GM12865 (cell line): ENCODE measurements around the gene DPM1.

Experiments used
- DNase-seq: peaks from one replicate; pipeline ENCODE4 v3.0.0; 2010; ENCODE audit warnings: low read depth
- H3K4me3 ChIP-seq: 2 replicates; pipeline ENCODE4 v1.5.1; 2011; ENCODE audit warnings: mild to moderate bottlenecking, low read depth, low read length, control low read depth
- CTCF ChIP-seq: IDR thresholded peaks from 2 replicates; pipeline ENCODE4 v1.5.1; 2011; ENCODE audit warnings: low read length, control low read depth, low read depth, inconsistent platforms; ENCODE audit not compliant: insufficient read depth; ENCODE audit errors: missing control alignments

The DPM1 gene

GRCh38 chr20:50992336-50992732 lies 34.0 kb upstream of the DPM1 start:
- DNase-seq = no peak
- H3K4me3 ChIP-seq = no peak overlapping the region
- TF ChIP-seq CTCF = no peak

DNA sequence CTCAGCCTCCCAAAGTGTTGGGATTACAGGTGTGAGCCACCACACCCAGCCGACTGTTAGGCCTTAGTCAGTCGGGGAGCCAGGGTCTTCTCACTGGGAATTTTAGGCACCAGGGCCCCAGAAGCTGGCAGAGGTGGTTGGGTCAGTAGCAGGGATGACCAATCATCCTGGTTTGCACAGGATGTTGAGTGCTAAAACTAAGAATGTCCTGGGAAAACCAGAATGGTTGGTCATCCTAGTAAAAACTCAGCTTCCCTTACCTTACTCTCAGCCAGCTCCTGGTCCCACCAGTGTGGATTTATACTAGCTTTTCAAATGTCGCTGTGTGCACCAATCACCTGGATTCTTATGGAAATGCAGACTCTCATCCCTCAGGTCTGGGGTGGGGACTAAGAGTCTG lies 32.7 kb upstream of the DPM1 start:
- no peak overlapping the region for H3K4me3 ChIP-seq
- no peak for TF ChIP-seq CTCF
- no peak for DNase-seq

DNA sequence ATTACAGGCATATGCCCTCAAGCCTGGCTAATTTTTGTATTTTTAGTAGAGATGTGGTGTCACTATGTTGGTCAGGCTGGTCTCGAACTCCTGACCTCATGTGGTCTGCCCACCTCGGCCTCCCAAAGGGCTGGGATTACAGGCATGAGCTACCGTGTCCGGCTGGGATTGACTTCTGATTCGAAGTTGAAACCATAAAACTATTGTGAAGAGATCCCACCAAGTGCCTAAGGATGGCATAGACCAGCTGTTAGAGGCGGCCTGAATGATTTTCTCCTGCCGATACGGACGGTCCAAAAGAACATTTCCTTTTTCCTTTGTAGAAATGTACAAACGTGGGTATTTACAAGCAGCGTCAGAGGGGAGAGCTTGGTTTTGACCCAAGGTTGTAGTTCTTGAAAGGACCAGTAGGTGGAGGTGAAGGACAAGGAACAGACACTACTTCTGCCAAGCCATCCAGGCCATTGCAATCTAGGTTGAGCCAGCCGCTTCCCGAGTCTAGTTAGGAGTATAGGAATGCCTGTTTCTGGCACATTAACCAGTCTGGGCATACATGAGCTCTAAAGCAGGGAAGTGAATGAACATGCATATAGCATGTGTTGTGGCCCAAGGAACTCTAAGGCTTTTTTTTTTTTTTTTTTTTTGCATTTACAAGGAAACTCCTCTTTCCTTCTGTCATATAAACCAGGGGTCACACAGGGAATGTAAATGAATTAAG lies 29.3 kb upstream of the DPM1 start:
- TF ChIP-seq CTCF = peak; percentile 88
- no peak overlapping the region for H3K4me3 ChIP-seq
- DNase-seq = peak; percentile 81

GRCh38 chr20:50983321-50983720 lies 25.0 kb upstream of the DPM1 start:
- TF ChIP-seq CTCF = no peak
- H3K4me3 ChIP-seq = no peak overlapping the region
- DNase-seq = no peak

GRCh38 chr20:50982363-50982762 lies 24.0 kb upstream of the DPM1 start:
- no peak overlapping the region for H3K4me3 ChIP-seq
- no peak for TF ChIP-seq CTCF
- DNase-seq = no peak

DNA sequence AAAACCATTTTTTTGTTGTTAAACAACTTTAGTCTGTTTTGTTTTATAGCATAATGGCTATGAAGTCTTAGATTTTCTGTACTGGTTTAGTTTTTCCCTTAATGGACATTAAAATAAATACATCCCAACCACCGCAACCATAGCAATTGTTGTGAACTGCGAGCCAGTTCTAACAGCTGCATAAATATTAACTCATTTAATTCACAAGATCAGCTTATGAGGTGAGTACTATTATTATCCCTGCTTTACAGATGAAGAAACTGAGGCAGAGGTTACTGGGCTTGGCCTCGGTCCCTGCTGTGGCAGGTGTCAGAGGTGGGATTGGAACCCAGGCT lies 23.3 kb upstream of the DPM1 start:
- no peak overlapping the region for H3K4me3 ChIP-seq
- no peak for DNase-seq
- no peak for TF ChIP-seq CTCF
